B cell (primary cell): Measurements from ENCODE around the gene AMZ1. TPM values are rescaled to one million over a fixed set of nuclear protein-coding genes. Genes with fewer than 3 reads are reported as not detected.

ENCODE experiments used
- ATAC-seq: fragments of 200-7000 bp; cut with Tn5 transposase; one replicate; pipeline ENCODE4 v1.10.0; 2021; ENCODE audit warnings: low read depth, mild to moderate bottlenecking, moderate number of reproducible peaks, moderate library complexity
- CTCF ChIA-PET: fragments of 350-600 bp; sonication (Branson Sonifier 250); formaldehyde crosslinking; loops from one replicate; lab custom pipeline; 2021; ENCODE audit warnings: antibody characterized with exemption, inconsistent platforms; lab: Charles Lee
- POLR2A ChIA-PET: fragments of 350-600 bp; sonication (Branson Sonifier 250); formaldehyde crosslinking; loops from one replicate; lab custom pipeline; 2021; ENCODE audit warnings: antibody characterized with exemption; lab: Charles Lee
- DNase-seq: peaks from one replicate; pipeline ENCODE4 v3.0.0; 2013
- H2AFZ ChIP-seq: 2 replicates; pipeline ENCODE4 v1.6.1; 2012; ENCODE audit warnings: mild to moderate bottlenecking, low read depth, low read length; ENCODE audit not compliant: insufficient read depth, poor library complexity, severe bottlenecking
- H3K27ac ChIP-seq, 2 donors: 1 replicate in 1 of 2; 2 replicates in 1 of 2; pipeline ENCODE4 v1.5.1; 2012 to 2013; ENCODE audit warnings: low read length in 2 of 2, mild to moderate bottlenecking in 2 of 2, moderate library complexity in 1 of 2
- H3K27me3 ChIP-seq, 4 experiments: fragments of 200-600 bp in 1 of 4; sonication (generic) in 1 of 4; replicated peaks in 1 of 4; 1 replicate in 2 of 4; 2 replicates in 2 of 4; pipeline versions ENCODE4 v1.6.1 to v1.7.0; 2013 to 2016; ENCODE audit warnings: low read length in 3 of 4, mild to moderate bottlenecking in 2 of 4, mixed read lengths in 1 of 4, moderate library complexity in 1 of 4; ENCODE audit not compliant: insufficient read depth in 4 of 4, control insufficient read depth in 3 of 4; ENCODE audit errors: control extremely low read depth in 1 of 4
- H3K36me3 ChIP-seq, 2 experiments: replicated peaks in 1 of 2; 1 replicate in 1 of 2; 2 replicates in 1 of 2; pipeline versions ENCODE4 v1.6.1 to v1.7.1; 2013; ENCODE audit warnings: low read length in 1 of 2; ENCODE audit not compliant: insufficient read depth in 2 of 2, control insufficient read depth in 1 of 2; ENCODE audit errors: control extremely low read depth in 1 of 2, extremely low read depth in 1 of 2
- H3K4me1 ChIP-seq, 2 donors: fragments of 200-600 bp in 1 of 2; sonication (generic) in 1 of 2; 1 replicate in 1 of 2; 2 replicates in 1 of 2; pipeline versions ENCODE4 v1.5.1 to v1.6.1; 2013 to 2017; ENCODE audit warnings: low read length in 2 of 2; ENCODE audit not compliant: control insufficient read depth in 2 of 2, insufficient read depth in 2 of 2
- H3K4me2 ChIP-seq: replicated peaks from 2 replicates; pipeline ENCODE3; 2012; ENCODE audit warnings: mild to moderate bottlenecking, low read depth, low read length; ENCODE audit not compliant: poor library complexity, severe bottlenecking
- H3K4me3 ChIP-seq, 5 experiments: fragments of 200-600 bp in 1 of 5; sonication (generic) in 1 of 5; 1 replicate in 3 of 5; 2 replicates in 2 of 5; pipeline versions ENCODE4 v1.5.1 to v1.7.0; 2011 to 2016; ENCODE audit warnings: low read length in 4 of 5, mild to moderate bottlenecking in 4 of 5, low read depth in 2 of 5, control low read depth in 1 of 5, moderate library complexity in 1 of 5; ENCODE audit not compliant: insufficient read depth in 1 of 5; ENCODE audit errors: control extremely low read depth in 1 of 5, extremely low read depth in 1 of 5
- H3K79me2 ChIP-seq: fragments of 200-600 bp; sonication (generic); one replicate; pipeline ENCODE4 v1.6.0; 2016; ENCODE audit warnings: low read length; ENCODE audit not compliant: control insufficient read depth, insufficient read depth
- H3K9ac ChIP-seq: fragments of 200-600 bp; sonication (generic); 2 replicates; pipeline ENCODE4 v1.6.1; 2017; ENCODE audit warnings: mild to moderate bottlenecking, low read length, moderate library complexity
- H3K9me3 ChIP-seq, 3 donors: one replicate each; pipeline versions ENCODE4 v1.6.1 to v1.7.1; 2013; ENCODE audit warnings: low read length in 2 of 3; ENCODE audit not compliant: control insufficient read depth in 2 of 3, insufficient read depth in 1 of 3; ENCODE audit errors: control extremely low read depth in 1 of 3
- H4K20me1 ChIP-seq: 2 replicates; pipeline ENCODE4 v1.6.0; 2012; ENCODE audit warnings: mild to moderate bottlenecking, low read length; ENCODE audit not compliant: insufficient read depth, control insufficient read depth, poor library complexity, severe bottlenecking
- H3K27ac Mint-ChIP-seq: one replicate; pipeline ENCODE4 v1.8.0; 2021; ENCODE audit warnings: mixed read lengths
- H3K27me3 Mint-ChIP-seq: one replicate; pipeline ENCODE4 v1.8.0; 2021; ENCODE audit warnings: mixed read lengths
- H3K4me1 Mint-ChIP-seq: one replicate; pipeline ENCODE4 v1.8.0; 2021; ENCODE audit warnings: mixed read lengths
- H3K4me3 Mint-ChIP-seq: one replicate; pipeline ENCODE4 v1.8.0; 2021; ENCODE audit warnings: mixed read lengths
- H3K9me3 Mint-ChIP-seq: one replicate; pipeline ENCODE4 v1.8.0; 2022; ENCODE audit warnings: mixed read lengths; ENCODE audit not compliant: insufficient read depth
- CTCF ChIP-seq: fragments of 200-600 bp; IDR thresholded peaks from one replicate; pipeline ENCODE4 v1.8.0; 2022; ENCODE audit warnings: antibody characterized with exemption, mild to moderate bottlenecking
- EZH2 ChIP-seq: IDR thresholded peaks from 2 replicates; pipeline ENCODE4 v1.6.1; 2012; ENCODE audit warnings: borderline replicate concordance, low read depth, mild to moderate bottlenecking, moderate library complexity, low read length; ENCODE audit not compliant: insufficient read depth, poor library complexity, severe bottlenecking
- WGBS: methylation state at CpG from one replicate; pipeline ENCODE4 v1.1.5; 2013; ENCODE audit warnings: missing lambda C conversion rate; ENCODE audit not compliant: insufficient coverage; 5-methylcytosine and 5-hydroxymethylcytosine counted together
- intact Hi-C: fragments of 100-400 bp; cut with micrococcal nuclease; formaldehyde crosslinking; loops from one replicate; pipeline ENCODE4 v1.10.0; 2022
- polyA plus RNA-seq: library from polyadenylated mRNA; depleted of rRNA; stranded (reverse); fragments of >200 nt; gene quantifications from 2 replicates; pipeline ENCODE4 v1.2.3, GENCODE V29; 2012
- total RNA-seq, 2 donors: library from RNA; stranded (reverse); fragments of 120-200 nt in 1 of 2; gene quantifications; 1 replicate in 1 of 2; 2 replicates in 1 of 2; pipeline versions ENCODE4 v1.2.3 to v1.2.4, GENCODE V29; 2013 to 2022

The AMZ1 gene
- total and polyA plus RNA-seq, 2 donors (not counting 1 experiment from before 2014, with no cell fraction given) = 0.73 to 13.2 TPM

- ATAC-seq (no peak), DNase-seq (peak; percentile 54)
- H3K4me3 Mint-ChIP-seq = peak overlapping the region; percentile 74
- Histone ChIP-seq H3K4me3 (no peak overlapping the region), H3K36me3 (peaks cover 0 to 21% of the 10 kb centered on the region in 2 experiments), H3K9ac (no peak overlapping the region), H3K9me3 (peaks cover 0 to 7% (median 0%) of the 10 kb centered on the region in 3 donors), H3K79me2 (no peaks in the 10 kb centered on the region), H3K27ac (peak overlapping the region; percentile 49 to 58), H3K4me1 (peaks cover 55 to 75% of the 10 kb centered on the region in 2 donors), H2AFZ (peak overlapping the region; percentile 20), H3K4me2 (peak overlapping the region; percentile 39), H4K20me1 (peaks cover 4% of the 10 kb centered on the region), H3K27me3 (no peaks in the 10 kb centered on the region)
- peak overlapping the region; percentile 94 for H3K27ac Mint-ChIP-seq
- ChIA-PET POLR2A (interaction anchor here (1.1 to 1.3 kb wide), 3 partner anchors 11 to 61 kb away, joined by 3 to 5 read pairs (median 3); no protein-coding TSS in a partner anchor), CTCF (interaction anchor here (0.5 to 3.5 kb wide), 6 partner anchors 17 to 168 kb away, joined by 3 to 12 read pairs (median 4); no protein-coding TSS in a partner anchor)
- TF ChIP-seq CTCF (no peak), EZH2 (no peak)
- no peaks in the 10 kb centered on the region for H3K27me3 Mint-ChIP-seq
- peaks cover 81% of the 10 kb centered on the region for H3K4me1 Mint-ChIP-seq
- H3K9me3 Mint-ChIP-seq = no peaks in the 10 kb centered on the region
- WGBS = 14% methylated on average over 12 of the region's 22 CpGs
- intact Hi-C loops = loop anchor here (5.0 kb wide), 1 partner anchor 127 kb away; the partner anchor contains the start of gene GNA12
Measured at GRCh38 chr7:2715341-2716231, 27.6 kb downstream of the AMZ1 start.
